PFSK-1 (cell line): ENCODE data around the gene NELFCD.

Experiments used
- FOXP2 ChIP-seq: optimal IDR thresholded peaks from 2 replicates; pipeline ENCODE3; 2011; ENCODE audit warnings: borderline replicate concordance, control low read depth, inconsistent platforms; ENCODE audit not compliant: insufficient read depth; ENCODE audit errors: extremely low read length, extremely low read depth
- POLR2AphosphoS5 ChIP-seq: IDR thresholded peaks from 2 replicates; pipeline ENCODE4 v1.6.1; 2012; ENCODE audit warnings: low read depth, mild to moderate bottlenecking, control low read depth, low read length, moderate library complexity
- SIN3A ChIP-seq: IDR thresholded peaks from 2 replicates; pipeline ENCODE4 v1.6.1; 2012; ENCODE audit warnings: mild to moderate bottlenecking, low read length, moderate library complexity, borderline replicate concordance; ENCODE audit not compliant: insufficient read depth
- TAF1 ChIP-seq: IDR thresholded peaks from 2 replicates; pipeline ENCODE4 v1.6.1; 2012; ENCODE audit warnings: low read length, control low read depth, borderline replicate concordance; ENCODE audit not compliant: insufficient read depth
- TF ChIP-seq, protein P1 (sequence below), 2 experiments: IDR thresholded peaks; 2 replicates each; pipeline versions ENCODE4 v1.6.1 to v1.8.0; 2011 to 2012; ENCODE audit warnings: low read depth in 2 of 2, low read length in 2 of 2, control low read depth in 1 of 2, inconsistent platforms in 1 of 2, mild to moderate bottlenecking in 1 of 2, moderate library complexity in 1 of 2; ENCODE audit not compliant: insufficient read depth in 1 of 2

Gene NELFCD

DNA sequence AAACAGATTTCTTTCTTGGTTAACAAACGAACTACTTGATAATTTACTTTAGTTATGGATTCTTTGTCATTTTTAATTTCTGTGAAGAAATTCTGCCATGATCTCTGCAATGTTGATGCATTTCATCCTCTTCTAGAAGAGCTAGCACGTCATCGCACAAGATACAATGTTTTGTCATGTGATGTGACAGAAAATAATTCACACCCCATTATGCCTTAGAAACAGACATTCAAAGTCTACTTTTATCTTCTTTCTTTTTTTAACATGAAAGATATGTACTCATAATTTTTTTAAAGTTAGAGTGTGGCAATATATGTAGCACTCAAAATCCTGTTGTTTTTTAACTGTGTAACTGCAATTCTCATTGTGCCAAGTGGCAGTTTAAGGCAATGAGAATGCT, 39.6 kb upstream of the NELFCD start:
- TF ChIP-seq FOXP2, result no peak
- TF ChIP-seq, protein P1, sequence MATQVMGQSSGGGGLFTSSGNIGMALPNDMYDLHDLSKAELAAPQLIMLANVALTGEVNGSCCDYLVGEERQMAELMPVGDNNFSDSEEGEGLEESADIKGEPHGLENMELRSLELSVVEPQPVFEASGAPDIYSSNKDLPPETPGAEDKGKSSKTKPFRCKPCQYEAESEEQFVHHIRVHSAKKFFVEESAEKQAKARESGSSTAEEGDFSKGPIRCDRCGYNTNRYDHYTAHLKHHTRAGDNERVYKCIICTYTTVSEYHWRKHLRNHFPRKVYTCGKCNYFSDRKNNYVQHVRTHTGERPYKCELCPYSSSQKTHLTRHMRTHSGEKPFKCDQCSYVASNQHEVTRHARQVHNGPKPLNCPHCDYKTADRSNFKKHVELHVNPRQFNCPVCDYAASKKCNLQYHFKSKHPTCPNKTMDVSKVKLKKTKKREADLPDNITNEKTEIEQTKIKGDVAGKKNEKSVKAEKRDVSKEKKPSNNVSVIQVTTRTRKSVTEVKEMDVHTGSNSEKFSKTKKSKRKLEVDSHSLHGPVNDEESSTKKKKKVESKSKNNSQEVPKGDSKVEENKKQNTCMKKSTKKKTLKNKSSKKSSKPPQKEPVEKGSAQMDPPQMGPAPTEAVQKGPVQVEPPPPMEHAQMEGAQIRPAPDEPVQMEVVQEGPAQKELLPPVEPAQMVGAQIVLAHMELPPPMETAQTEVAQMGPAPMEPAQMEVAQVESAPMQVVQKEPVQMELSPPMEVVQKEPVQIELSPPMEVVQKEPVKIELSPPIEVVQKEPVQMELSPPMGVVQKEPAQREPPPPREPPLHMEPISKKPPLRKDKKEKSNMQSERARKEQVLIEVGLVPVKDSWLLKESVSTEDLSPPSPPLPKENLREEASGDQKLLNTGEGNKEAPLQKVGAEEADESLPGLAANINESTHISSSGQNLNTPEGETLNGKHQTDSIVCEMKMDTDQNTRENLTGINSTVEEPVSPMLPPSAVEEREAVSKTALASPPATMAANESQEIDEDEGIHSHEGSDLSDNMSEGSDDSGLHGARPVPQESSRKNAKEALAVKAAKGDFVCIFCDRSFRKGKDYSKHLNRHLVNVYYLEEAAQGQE (IDR thresholded peaks at IDR 0.05; ENCODE audit: insufficient read depth in 1 of 2, low read depth in 2 of 2, low read length in 2 of 2), result no peak
- TF ChIP-seq POLR2AphosphoS5, result no peak
- TF ChIP-seq SIN3A, result no peak
- no peak for TF ChIP-seq TAF1

DNA sequence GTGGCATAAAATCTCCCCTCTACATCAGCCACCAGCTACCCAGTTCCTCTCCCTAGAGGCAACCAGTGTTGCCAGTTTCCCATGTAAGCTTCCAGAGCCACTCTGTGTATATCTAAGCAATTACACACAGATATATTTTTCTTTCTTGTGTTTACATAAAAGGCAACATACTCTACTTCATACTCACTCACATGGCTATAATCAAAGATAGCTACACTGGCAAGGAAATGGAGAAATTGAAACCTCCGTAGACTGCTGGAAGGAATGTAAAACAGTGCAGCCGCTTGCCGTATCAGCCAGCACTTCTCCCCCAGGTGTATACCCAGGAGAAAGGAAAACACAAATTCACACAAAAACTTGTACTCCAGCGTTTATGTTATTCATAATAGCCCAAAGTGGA, 38.5 kb upstream of the NELFCD start:
- TF ChIP-seq POLR2AphosphoS5, result no peak
- TF ChIP-seq SIN3A, result no peak
- TF ChIP-seq, protein P1 (IDR thresholded peaks at IDR 0.05; ENCODE audit: insufficient read depth in 1 of 2, low read depth in 2 of 2, low read length in 2 of 2), result no peak

- TF ChIP-seq TAF1, result no peak
- no peak for TF ChIP-seq POLR2AphosphoS5
- TF ChIP-seq FOXP2, result no peak
- TF ChIP-seq, protein P1 (IDR thresholded peaks at IDR 0.05; ENCODE audit: insufficient read depth in 1 of 2, low read depth in 2 of 2, low read length in 2 of 2), result no peak
- no peak for TF ChIP-seq SIN3A
These were observed 36.4 kb upstream of the NELFCD start for GRCh38 chr20:58944610-58945009.

- TF ChIP-seq TAF1 (no peak), POLR2AphosphoS5 (no peak), SIN3A (no peak)
- TF ChIP-seq, protein P1 (IDR thresholded peaks at IDR 0.05; ENCODE audit: insufficient read depth in 1 of 2, low read depth in 2 of 2, low read length in 2 of 2), result no peak
These were observed 35.0 kb upstream of the NELFCD start for GRCh38 chr20:58945965-58946631.

DNA sequence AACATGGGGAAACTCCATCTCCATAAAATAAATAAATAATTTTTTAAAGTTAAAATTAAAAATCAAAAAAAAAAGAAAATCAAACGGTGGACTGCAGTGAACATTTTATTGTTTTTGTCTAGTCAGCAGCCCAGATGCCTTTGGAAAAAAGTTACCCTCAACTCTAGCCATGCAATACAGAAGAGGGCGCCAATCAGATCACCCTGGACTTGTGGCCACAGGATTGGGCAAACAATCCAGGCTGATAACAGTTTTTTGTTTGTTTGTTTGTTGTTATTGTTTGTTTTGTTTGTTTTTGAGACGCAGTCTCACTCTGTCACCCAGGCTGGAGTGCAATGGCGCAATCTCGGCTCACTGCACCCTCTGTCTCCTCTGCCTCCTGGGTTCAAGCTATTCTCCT, 30.5 kb upstream of the NELFCD start:
- no peak for TF ChIP-seq POLR2AphosphoS5
- TF ChIP-seq FOXP2, result no peak
